ENCODE measurements around the gene USP40.

Gene USP40

GRCh38 chr2:233440314-233440713 lies 126.3 kb downstream of the USP40 start:
- DNase-seq = no peak

DNA sequence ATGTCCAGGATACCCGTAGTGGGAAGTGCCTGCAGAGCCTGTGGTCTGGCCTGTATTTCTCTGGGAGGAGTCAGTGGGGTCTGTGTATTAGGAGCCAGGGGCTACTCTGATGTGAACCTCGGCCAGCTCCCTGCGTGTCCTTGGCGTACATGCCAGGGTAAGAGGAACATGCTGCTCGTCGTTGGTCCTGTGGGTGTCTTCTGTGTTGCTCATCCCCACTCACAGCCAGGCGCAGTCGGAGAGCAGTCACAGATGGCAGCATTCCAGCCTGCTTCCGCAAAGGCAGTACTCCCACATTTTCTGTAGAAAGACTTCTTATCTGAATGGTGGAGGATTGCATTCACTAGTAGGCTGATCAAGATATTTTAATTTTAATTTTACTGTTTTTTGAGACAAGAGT lies 127.4 kb downstream of the USP40 start:
- no peak for DNase-seq

- DNase-seq = no peak
Measured at GRCh38 chr2:233438573-233439147, 127.9 kb downstream of the USP40 start.

DNA sequence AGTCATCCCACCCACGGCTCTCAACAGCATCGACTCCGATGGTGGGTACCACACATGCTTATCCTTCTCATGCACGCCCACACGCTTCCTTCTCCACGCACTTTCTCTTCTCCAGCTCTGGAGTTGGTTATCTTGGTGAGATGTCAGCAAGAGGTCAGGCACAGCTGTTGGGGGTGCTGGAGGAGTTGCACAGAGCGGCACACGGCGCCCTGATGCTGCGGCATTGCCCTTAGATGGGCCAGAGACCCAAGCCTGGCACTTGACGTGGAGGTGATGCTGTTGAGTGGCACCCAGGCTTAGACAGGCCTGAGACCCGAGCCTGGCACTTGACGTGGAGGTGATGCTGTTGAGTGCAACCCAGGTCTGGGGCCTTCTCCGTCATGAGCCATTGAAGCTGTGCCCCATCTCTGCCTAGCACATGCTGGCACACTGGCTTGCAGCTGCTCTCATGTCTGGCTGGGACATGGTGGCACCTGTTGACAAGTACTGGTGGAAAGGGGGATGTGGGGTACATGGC lies 129.1 kb downstream of the USP40 start:
- no peak for DNase-seq

GRCh38 chr2:233436691-233437438 lies 129.7 kb downstream of the USP40 start:
- no peak for DNase-seq

GRCh38 chr2:233436191-233436581 lies 130.4 kb downstream of the USP40 start:
- no peak for DNase-seq

DNA sequence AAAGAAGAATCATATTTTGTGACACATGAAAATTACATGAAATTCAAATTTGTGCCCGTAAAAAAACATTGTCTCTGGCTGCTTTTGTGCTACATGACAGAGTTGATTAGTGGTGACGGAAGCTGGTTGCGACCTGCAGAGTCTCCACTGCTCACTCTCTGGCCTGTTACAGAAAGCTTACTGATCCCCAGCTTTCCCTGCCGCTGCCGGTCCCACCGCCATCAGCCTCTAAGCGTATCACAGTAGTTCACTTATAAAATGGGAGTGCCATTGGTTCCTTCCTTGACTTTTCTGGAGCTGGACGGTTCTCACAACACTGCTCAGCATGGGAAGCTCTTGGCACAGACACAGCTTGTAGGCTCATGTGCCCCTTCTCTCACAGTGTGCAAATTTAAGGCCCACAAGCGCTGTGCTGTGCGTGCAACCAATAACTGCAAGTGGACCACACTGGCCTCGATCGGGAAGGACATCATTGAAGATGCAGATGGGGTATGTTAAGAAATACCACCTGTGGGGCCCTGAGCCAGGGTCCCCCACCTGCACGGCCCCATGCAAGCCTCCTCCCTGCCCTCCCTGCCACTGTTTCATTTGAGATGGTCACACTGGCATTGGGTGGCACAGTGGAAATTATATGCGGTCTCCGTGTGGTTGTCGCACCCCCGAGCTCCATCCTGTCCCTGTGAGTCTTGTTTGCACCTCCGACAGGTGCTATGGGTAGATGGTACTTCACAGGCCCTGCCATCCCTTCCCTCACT lies 131.0 kb downstream of the USP40 start:
- DNase-seq = no peak

- DNase-seq = no peak
Measured at GRCh38 chr2:233434666-233435330, 131.8 kb downstream of the USP40 start.

DNA sequence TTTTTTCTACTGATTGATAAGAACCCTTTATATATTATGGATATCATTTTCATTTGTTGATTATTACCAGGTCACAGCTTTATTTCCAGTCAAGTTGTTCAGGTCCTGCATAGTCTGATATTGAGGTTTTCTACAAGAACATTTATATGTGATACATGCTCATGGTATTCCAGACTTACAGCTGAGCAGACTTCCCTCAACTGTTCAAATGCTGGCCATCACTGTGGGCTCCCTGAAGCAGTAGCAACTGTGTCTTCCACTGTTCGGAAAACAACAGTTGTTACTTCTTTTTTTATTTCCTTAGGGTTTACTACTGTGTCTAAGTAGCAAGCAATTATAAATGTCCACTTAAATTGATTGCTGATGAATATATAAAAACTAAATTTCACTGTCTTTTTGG lies 132.8 kb downstream of the USP40 start:
- DNase-seq = no peak

DNA sequence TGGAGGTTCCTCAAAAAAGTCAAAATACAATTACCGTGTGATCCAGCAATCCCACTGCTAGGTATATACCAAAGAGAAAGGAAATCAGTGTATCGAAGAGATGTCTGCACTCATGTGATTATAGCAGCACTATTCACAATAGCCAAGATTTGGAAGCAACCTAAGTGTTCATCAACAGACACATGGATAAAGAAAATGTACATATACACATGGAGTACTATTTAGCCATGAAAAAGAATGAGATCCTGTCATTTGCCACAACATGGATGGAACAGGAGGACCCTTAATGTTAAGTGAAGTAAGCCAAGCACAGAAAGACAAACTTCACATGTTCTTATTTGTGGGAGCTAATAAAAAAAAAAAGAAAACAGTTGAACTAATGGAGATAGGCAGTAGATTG lies 133.6 kb downstream of the USP40 start:
- DNase-seq = no peak

- DNase-seq = no peak
Measured at GRCh38 chr2:233430651-233431050, 135.9 kb downstream of the USP40 start.

- no peak for DNase-seq
Measured at GRCh38 chr2:233430081-233430480, 136.5 kb downstream of the USP40 start.

GRCh38 chr2:233429175-233429897 lies 137.2 kb downstream of the USP40 start:
- DNase-seq = no peak

DNA sequence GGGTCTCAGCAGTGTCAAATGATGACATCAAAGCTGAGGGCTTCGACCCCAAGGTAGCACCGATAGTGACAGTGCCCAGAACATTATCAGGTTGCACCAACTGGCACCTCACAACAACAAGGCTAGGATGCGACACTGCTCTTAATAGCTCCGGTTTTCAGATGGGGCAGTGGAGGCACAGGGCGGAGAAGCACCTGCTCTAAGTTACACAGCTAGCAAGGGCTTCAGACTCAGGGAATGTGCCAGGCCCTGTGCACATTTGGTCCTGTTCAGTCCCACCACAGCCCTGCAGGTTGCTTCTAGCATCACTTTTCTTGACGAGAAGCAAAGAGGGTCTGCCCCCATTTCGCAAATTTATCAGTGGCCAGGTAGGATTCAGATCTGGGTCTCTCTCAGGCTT lies 138.1 kb downstream of the USP40 start:
- DNase-seq = no peak

DNA sequence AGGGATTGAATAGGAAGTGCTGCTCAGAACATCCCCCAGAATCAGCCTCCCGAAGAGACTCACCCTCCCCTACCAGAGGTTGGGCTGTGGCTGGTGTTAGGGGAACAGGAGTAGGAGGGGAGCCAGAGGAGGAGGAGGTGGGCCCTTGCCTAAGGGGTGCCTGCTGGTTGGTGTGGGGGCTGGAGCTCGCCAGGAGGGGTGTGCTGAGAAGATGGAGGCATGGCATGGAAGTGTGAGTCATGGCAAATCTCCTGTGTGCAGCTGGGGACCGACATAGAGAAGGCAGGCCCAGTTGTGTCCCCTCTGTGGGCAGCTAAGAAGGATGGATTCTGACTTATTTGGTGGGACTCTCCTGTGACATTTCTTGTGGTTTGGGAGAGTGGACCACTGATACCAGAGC lies 138.6 kb downstream of the USP40 start:
- DNase-seq = no peak

GRCh38 chr2:233426619-233427342 lies 139.8 kb downstream of the USP40 start:
- no peak for DNase-seq

All from NCI-H2081 treated with DMSO at 0.1 percent for 48 hours (cell line).